Brain microvascular endothelial cell (primary cell): Measurements from ENCODE around the gene AARS1.
"Not testable (repeated sequence)": the region's sequence is repeated elsewhere in the genome, so short reads cannot be mapped to it uniquely, and the experiment has no call there.

Experiments
- DNase-seq: peaks from one replicate; pipeline ENCODE4 v3.0.0-alpha.2; 2020
- H3K27ac ChIP-seq: fragments of 250-450 bp; sonication (Bioruptor Pico); 2 replicates; pipeline ENCODE4 v1.5.1; 2020; ENCODE audit warnings: mild to moderate bottlenecking, moderate library complexity
- H3K27me3 ChIP-seq: fragments of 250-450 bp; sonication (Bioruptor Pico); replicated peaks from 2 replicates; pipeline ENCODE4 v1.5.1; 2020; ENCODE audit warnings: mild to moderate bottlenecking
- H3K36me3 ChIP-seq: fragments of 250-450 bp; sonication (Bioruptor Pico); replicated peaks from 2 replicates; pipeline ENCODE4 v1.5.1; 2020; ENCODE audit warnings: mild to moderate bottlenecking
- H3K4me3 ChIP-seq: 2 replicates; pipeline ENCODE4 v1.5.1; 2011; ENCODE audit warnings: low read depth, mild to moderate bottlenecking, control low read depth, low read length, moderate library complexity
- CTCF ChIP-seq: IDR thresholded peaks from 2 replicates; pipeline ENCODE4 v1.5.1; 2011; ENCODE audit warnings: low read depth, mild to moderate bottlenecking, moderate library complexity, low read length, control low read depth, inconsistent platforms; ENCODE audit errors: missing control alignments
- in situ Hi-C: cut with HindIII; loops from 2 replicates; pipeline ENCODE4 v1.10.0; 2017; ENCODE audit warnings: low sequenced_read_pairs, low pct_ligation_motif_present

The AARS1 gene

GRCh38 chr16:70324998-70325747 is 35.9 kb upstream of the AARS1 start:
- in situ Hi-C loops, result no loop called here
- H3K27me3 ChIP-seq, result no peaks in the 10 kb centered on the region
- no peak for DNase-seq
- no peak for TF ChIP-seq CTCF
- H3K27ac ChIP-seq, result no peak overlapping the region
- no peak overlapping the region for H3K4me3 ChIP-seq
- H3K36me3 ChIP-seq, result peaks cover 24% of the 10 kb centered on the region

- H3K4me3 ChIP-seq, result no peak overlapping the region
- TF ChIP-seq CTCF, result no peak
- no peaks in the 10 kb centered on the region for H3K27me3 ChIP-seq
- peaks cover 31% of the 10 kb centered on the region for H3K36me3 ChIP-seq
- DNase-seq, result no peak
- in situ Hi-C loops, result no loop called here
- no peak overlapping the region for H3K27ac ChIP-seq
These were observed 30.8 kb upstream of the AARS1 start for GRCh38 chr16:70320121-70320520.

GRCh38 chr16:70307726-70308125 is 18.4 kb upstream of the AARS1 start:
- H3K36me3 ChIP-seq, H3K27me3 ChIP-seq, H3K4me3 ChIP-seq, H3K27ac ChIP-seq, in situ Hi-C loops, DNase-seq: not testable (repeated sequence)

- no peak overlapping the region for H3K4me3 ChIP-seq
- DNase-seq, result no peak
- H3K36me3 ChIP-seq, result no peaks in the 10 kb centered on the region
- in situ Hi-C loops, result no loop called here
- H3K27me3 ChIP-seq, result no peaks in the 10 kb centered on the region
- TF ChIP-seq CTCF, result no peak
- no peak overlapping the region for H3K27ac ChIP-seq
These were observed 17.6 kb upstream of the AARS1 start for GRCh38 chr16:70306880-70307279.

GRCh38 chr16:70304892-70305448 is 15.7 kb upstream of the AARS1 start:
- Histone ChIP-seq H3K36me3 (no peaks in the 10 kb centered on the region), H3K27ac (no peak overlapping the region), H3K27me3 (no peaks in the 10 kb centered on the region), H3K4me3 (no peak overlapping the region)
- DNase-seq, result no peak
- TF ChIP-seq CTCF, result no peak
- in situ Hi-C loops, result no loop called here

- TF ChIP-seq CTCF, result no peak
These were observed 13.4 kb upstream of the AARS1 start for GRCh38 chr16:70302745-70303144.

More at GRCh38 chr16:70302745-70303144, 13.4 kb upstream of the AARS1 start:
- no peaks in the 10 kb centered on the region for H3K36me3 ChIP-seq
- H3K27me3 ChIP-seq, result no peaks in the 10 kb centered on the region
- no peak overlapping the region for H3K4me3 ChIP-seq
- H3K27ac ChIP-seq, result no peak overlapping the region
- in situ Hi-C loops, result no loop called here
- DNase-seq, result no peak
